22Rv1 (cell line): ENCODE measurements around the gene DNAJC5.

Source experiments
- H3K27ac ChIP-seq: fragments of 450-650 bp; 2 replicates; pipeline ENCODE4 v1.5.1; 2017
- ZFX ChIP-seq: fragments of 450-650 bp; IDR thresholded peaks from 2 replicates; pipeline ENCODE4 v1.6.1; 2017; ENCODE audit warnings: antibody characterized with exemption, borderline replicate concordance
- TF ChIP-seq, protein P1 (sequence below): fragments of 450-650 bp; IDR thresholded peaks from 2 replicates; pipeline ENCODE4 v1.5.1; 2017; ENCODE audit warnings: mild to moderate bottlenecking

DNAJC5 gene

DNA sequence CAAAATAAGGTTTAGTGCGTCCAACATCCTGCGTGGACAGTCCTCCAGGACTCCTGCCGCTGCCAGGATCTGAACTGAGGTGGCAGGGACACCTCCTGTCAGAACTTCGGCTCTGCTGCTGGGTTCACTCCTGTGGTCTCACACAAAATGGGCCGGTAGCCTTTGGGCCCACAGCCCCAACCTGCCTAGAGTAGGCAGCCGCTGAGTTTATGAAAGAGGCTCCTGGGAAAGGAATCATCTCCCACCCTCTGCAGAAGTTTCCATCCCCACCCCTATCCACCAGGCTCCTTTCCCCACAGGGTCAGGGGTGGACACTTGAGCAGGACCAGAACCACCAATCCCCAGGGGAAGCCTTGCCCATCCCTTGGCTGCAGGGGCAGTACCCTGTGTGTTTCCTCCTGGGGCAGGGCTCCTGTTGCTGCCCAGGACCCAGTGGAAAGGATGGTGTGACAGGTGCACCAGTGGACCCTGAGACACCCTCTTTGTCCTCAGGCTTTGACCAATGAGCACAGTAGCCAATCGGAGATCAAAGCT lies 35.7 kb upstream of the DNAJC5 start:
- TF ChIP-seq, protein P1, sequence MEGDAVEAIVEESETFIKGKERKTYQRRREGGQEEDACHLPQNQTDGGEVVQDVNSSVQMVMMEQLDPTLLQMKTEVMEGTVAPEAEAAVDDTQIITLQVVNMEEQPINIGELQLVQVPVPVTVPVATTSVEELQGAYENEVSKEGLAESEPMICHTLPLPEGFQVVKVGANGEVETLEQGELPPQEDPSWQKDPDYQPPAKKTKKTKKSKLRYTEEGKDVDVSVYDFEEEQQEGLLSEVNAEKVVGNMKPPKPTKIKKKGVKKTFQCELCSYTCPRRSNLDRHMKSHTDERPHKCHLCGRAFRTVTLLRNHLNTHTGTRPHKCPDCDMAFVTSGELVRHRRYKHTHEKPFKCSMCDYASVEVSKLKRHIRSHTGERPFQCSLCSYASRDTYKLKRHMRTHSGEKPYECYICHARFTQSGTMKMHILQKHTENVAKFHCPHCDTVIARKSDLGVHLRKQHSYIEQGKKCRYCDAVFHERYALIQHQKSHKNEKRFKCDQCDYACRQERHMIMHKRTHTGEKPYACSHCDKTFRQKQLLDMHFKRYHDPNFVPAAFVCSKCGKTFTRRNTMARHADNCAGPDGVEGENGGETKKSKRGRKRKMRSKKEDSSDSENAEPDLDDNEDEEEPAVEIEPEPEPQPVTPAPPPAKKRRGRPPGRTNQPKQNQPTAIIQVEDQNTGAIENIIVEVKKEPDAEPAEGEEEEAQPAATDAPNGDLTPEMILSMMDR = no peak
- TF ChIP-seq ZFX = no peak
- no peak overlapping the region for H3K27ac ChIP-seq

DNA sequence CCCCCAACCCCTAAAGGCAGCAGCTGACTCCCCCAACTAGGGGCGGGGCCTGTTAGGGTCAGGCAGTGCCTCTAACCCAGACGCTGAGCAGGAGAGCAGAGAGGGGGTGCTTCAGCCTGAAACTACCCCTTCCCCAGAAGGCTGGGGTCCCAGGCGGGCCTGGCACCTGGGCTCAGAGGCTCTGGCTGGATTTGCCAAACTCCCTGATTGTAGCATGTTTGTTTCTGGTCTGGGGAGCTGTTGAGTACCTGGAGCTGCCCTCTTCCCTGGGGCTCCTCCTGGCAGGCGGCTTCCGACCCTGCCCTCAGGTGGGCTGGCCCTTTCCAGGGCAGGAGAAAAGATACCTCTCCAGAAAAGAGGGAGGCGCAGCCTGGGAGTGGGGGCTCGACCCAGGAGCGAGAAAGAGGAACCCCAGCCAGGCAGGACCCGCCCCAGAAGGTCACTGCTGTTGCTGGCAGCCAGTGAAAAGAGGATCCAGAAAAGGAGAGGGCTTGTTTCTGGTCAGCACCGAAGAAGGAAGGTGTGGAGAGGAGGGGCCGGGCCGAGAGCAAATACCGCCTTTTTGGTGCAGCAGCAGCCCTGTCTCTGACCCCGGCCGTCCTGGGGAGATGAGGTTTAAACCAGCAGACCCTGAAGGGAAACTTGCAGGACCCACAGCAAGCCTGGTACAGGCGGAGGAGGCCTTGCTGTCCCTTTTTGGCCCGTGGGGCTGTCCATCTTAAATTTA lies 34.4 kb upstream of the DNAJC5 start:
- TF ChIP-seq, protein P1 = no peak
- TF ChIP-seq ZFX = no peak
- no peak overlapping the region for H3K27ac ChIP-seq

DNA sequence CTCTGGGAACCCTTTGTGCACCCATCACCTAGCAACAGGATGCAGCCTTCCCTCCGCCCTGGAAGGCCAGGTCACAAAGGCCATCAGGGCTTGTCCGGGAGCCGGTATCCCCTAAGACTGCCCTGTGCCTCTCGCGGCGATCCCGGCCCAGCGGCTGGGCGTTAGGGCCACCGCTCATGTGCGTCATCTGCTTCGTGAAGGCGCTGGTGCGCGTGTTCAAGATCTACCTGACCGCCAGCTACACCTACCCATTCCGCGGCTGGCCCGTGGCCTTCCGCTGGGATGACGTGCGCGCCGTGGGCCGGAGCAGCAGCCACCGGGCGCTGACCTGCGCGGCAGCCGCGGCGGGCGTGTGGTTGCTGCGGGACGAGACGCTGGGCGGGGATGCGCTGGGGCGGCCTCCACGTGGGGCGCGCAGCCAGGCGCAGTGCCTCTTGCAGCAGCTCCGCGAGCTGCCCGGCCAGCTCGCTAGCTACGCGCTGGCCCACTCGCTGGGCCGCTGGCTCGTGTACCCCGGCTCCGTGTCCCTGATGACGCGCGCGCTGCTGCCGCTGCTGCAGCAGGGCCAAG lies 33.5 kb upstream of the DNAJC5 start, which contains the start of gene ABHD16B:
Gene ABHD16B, plus strand, starts transcription at position 134 of the 570 bp plus-strand sequence. Its CDS starts 43 bp downstream, at position 177.
- no peak for TF ChIP-seq ZFX
- TF ChIP-seq, protein P1 = no peak
- H3K27ac ChIP-seq = no peak within 1 kb of the TSS

DNA sequence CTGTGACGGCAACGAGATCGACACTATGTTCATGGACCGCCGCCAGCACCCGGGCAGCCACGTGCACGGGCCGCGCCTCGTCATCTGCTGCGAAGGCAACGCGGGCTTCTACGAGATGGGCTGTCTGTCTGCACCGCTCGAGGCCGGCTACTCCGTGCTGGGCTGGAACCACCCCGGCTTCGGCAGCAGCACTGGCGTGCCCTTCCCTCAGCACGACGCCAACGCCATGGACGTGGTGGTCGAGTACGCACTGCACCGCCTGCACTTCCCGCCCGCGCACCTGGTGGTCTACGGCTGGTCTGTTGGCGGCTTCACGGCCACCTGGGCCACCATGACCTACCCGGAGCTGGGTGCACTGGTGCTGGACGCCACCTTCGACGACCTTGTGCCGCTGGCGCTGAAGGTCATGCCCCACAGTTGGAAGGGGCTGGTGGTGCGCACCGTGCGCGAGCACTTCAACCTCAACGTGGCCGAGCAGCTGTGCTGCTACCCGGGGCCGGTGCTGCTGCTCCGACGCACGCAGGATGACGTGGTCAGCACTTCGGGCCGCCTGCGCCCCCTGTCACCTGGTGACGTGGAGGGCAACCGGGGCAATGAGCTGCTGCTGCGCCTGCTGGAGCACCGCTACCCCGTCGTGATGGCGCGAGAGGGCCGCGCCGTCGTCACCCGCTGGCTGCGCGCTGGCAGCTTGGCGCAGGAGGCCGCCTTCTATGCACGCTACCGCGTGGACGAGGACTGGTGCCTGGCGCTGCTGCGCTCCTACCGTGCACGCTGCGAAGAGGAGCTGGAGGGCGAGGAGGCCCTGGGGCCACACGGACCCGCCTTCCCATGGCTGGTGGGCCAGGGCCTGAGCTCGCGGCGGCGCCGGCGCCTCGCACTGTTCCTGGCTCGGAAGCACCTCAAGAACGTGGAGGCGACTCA lies 32.7 kb upstream of the DNAJC5 start:
- H3K27ac ChIP-seq = no peak overlapping the region
- TF ChIP-seq ZFX = no peak
- TF ChIP-seq, protein P1 = no peak

DNA sequence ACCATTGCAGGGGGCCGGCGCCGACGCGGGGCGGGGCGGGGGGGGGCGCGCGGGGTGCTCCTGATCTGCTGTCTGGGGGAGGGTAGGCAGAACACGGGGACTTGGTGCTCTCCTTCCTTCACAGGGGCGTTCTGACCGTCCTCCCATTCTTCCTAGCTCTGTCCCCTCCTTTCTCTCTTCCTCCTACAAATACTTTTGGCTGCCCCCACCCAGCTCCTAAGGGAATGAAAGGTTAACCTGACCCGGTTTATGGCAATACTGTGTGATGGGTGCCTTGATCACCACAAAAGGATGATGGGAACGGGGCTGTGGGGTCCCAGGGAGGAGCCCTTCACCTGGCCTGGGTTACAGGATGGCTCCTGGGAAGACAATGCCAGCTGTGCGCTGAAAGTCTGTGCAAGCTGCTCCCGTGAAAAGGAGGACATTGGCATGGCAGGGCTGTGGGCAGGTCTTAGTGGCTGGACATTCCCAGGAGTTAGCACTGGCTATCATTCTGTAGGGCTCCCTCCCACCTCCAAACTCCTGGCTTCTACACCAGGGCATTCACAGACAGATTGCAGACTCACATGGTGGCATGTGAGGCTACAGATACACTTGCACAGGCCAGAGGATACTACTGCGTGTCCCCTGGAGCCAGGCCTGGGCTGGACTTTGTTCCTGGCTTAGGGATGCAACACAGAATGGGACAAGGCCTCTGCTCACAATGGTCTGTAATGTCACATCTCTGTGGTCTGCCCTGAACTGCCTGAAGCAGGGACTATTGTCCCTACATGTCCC lies 31.7 kb upstream of the DNAJC5 start:
- TF ChIP-seq ZFX = no peak
- TF ChIP-seq, protein P1 = no peak
- peak overlapping the region; percentile 94 for H3K27ac ChIP-seq

DNA sequence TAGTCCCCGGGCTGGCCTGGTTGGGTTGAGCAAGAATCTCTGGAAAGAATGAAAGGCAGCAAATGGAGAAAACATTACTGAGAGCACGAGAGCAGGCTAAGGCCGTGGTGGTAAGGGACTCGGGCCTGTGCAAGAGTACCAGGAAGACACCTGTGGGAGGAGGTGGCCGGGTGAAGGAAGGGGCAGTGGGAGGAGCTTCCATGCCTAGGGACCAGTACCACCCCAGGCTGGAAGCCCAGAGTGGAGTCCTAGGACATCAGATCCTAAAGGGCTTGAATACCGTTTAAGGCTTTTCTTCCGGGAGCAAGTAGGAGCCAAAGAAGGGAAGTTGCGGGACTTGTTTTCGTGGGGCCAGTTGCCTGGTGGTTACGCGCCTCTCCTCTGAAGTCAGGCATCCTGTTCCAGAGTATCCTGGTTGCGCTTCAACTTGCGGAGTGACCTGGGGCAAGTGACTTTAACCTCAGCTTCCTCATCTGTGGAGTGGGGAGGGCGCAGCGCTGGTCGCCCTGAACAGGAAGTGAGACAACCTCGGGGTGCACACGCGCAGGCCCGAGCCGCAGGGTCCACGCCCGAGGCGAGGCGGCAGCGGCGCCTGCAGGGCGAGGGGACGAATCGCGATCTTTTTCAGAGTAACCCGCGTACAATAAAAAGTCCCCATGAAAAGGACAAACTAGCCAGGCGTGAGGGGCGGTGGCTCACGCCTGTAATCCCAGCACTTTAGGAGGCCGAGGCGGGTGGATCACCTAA lies 31.0 kb upstream of the DNAJC5 start:
- no peak for TF ChIP-seq ZFX
- TF ChIP-seq, protein P1 = peak; percentile 77
- H3K27ac ChIP-seq = peak overlapping the region; percentile 94
